ENCODE results near the gene POMGNT1. TPM values are rescaled to one million over a fixed set of nuclear protein-coding genes. Genes with fewer than 3 reads are reported as not detected.

POMGNT1 gene
- total and polyA plus RNA-seq, 10 of the 15 experiments (the other 5 are each of a cell fraction or from before 2014, with no cell fraction given) = 8.6 to 35.2 (median 29.5) TPM

DNA sequence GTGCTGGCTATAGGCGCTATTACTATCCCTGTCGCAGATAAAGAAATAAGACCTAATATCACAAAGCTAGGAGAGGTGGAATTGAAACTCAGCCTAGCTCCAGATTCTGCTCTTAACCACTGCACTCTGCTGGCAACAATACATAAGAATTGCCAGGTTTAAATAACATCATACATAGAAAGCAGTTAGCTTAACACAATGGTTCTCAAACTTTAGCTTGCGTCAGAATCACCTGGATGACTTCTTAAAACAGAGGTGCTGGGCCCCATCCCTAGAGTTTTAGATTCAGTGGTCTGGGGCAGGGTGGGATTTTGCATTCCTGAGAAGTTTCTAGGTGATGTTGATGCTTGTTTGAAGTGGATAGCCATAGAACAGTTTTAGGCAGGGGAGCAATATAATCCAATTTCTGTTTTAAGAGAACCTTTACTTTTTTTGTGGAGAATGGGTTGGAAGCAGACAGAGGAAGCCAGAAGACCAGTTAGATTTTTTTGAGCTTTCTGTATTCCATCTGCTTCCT, 1.1 kb upstream of the POMGNT1 start:
- intact Hi-C loops (cut with micrococcal nuclease; ENCODE audit: unreplicated experiment) = no loop called here
- FAIRE-seq = peak; percentile 18
- WGBS (ENCODE audit: insufficient coverage, insufficient replicate concordance, low lambda C conversion rate, missing lambda C conversion rate) = 67% methylated on average over 3 of the region's 3 CpGs

DNA sequence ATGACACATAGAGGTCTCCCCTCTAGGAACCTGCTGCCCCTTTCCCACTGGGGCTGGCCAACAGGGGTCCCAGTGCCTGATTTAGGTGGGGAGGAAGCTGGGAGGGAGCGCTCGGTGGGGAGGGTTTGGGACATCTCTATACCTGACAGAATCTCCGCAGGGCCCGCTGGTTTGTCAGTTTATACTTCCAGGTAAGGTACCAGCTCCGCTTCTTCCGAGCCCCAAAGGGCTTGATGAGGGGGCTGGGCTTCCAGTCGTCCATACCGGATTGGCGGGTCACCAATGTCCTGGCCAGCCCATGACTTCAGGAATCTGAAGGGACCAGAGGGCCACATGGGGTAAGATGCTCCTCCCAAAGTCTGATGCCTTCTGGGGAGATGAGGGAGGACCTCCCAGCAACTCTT, 672 bp downstream of the POMGNT1 start:
- Histone ChIP-seq H3K27me3 (replicated peaks in 1 of 2; ENCODE audit: control insufficient read depth in 2 of 2, insufficient read depth in 2 of 2, low read length in 1 of 2) (no peaks in the 10 kb centered on the region), H3K36me3 (ENCODE audit: control insufficient read depth in 2 of 2, insufficient read depth in 2 of 2, low read length in 1 of 2) (peaks cover 0 to 2% of the 10 kb centered on the region in 2 experiments; a peak in 2 of 4 replicates), H2AFZ (ENCODE audit: control insufficient read depth, low read depth, low read length) (peak overlapping the region; percentile 92), H4K20me1 (ENCODE audit: control insufficient read depth, insufficient read depth) (no peaks in the 10 kb centered on the region), H3K27ac (ENCODE audit: control insufficient read depth, insufficient read depth) (peak overlapping the region; percentile 59), H3K9me3 (replicated peaks; ENCODE audit: control insufficient read depth, insufficient read depth, low read length) (no peaks in the 10 kb centered on the region), H3K4me3 (peak overlapping the region; percentile 86), H3K79me2 (ENCODE audit: control insufficient read depth, insufficient read depth, low read length) (peaks cover 6% of the 10 kb centered on the region), H3K4me2 (ENCODE audit: control insufficient read depth, insufficient read depth) (peak overlapping the region; percentile 70), H3K9ac (ENCODE audit: control insufficient read depth, insufficient read depth, low read length) (peak overlapping the region; percentile 86), H3K4me1 (ENCODE audit: control insufficient read depth, insufficient read depth, low read length) (peaks cover 6% of the 10 kb centered on the region)
- ChIA-PET CTCF (interaction anchor here (2.4 to 3.9 kb wide), 2 partner anchors 15 to 26 kb away, joined by 15 to 30 read pairs; no protein-coding TSS in a partner anchor), SMC1A (ENCODE audit: uncharacterized antibody, unreplicated experiment) (interaction anchor here (1.0 kb wide), 1 partner anchor 290 kb away, joined by 4 read pairs; no protein-coding TSS in a partner anchor), RAD21 (ENCODE audit: unreplicated experiment) (interaction anchor here (1.8 to 3.0 kb wide), 2 partner anchors 14 to 161 kb away, joined by 5 to 13 read pairs; no protein-coding TSS in a partner anchor), POLR2A (interaction anchor here (0.6 to 0.7 kb wide), 2 partner anchors 894 to 1055 kb away, joined by 3 read pairs; no protein-coding TSS in a partner anchor)
- 93% methylated on average over 9 of the region's 9 CpGs for WGBS (ENCODE audit: insufficient coverage, insufficient replicate concordance, low lambda C conversion rate, missing lambda C conversion rate)
- no peak for FAIRE-seq
- no TSS peak for BruUV-seq (replicated peaks)
- intact Hi-C loops (cut with micrococcal nuclease; ENCODE audit: unreplicated experiment) = no loop called here
- in situ Hi-C loops (cut with MboI) = no loop called here
- DNase-seq (ENCODE audit: low read depth, low spot score) = no peak
- no peak for ATAC-seq
- no peak for TF ChIP-seq RCOR1 (conservative IDR thresholded peaks at IDR 0.05; ENCODE audit: low read depth, low read length)
- TF ChIP-seq, protein P1, sequence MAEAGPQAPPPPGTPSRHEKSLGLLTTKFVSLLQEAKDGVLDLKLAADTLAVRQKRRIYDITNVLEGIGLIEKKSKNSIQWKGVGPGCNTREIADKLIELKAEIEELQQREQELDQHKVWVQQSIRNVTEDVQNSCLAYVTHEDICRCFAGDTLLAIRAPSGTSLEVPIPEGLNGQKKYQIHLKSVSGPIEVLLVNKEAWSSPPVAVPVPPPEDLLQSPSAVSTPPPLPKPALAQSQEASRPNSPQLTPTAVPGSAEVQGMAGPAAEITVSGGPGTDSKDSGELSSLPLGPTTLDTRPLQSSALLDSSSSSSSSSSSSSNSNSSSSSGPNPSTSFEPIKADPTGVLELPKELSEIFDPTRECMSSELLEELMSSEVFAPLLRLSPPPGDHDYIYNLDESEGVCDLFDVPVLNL (IDR thresholded peaks at IDR 0.05; ENCODE audit: low read depth, low read length) = no peak
- TF ChIP-seq, protein P2, sequence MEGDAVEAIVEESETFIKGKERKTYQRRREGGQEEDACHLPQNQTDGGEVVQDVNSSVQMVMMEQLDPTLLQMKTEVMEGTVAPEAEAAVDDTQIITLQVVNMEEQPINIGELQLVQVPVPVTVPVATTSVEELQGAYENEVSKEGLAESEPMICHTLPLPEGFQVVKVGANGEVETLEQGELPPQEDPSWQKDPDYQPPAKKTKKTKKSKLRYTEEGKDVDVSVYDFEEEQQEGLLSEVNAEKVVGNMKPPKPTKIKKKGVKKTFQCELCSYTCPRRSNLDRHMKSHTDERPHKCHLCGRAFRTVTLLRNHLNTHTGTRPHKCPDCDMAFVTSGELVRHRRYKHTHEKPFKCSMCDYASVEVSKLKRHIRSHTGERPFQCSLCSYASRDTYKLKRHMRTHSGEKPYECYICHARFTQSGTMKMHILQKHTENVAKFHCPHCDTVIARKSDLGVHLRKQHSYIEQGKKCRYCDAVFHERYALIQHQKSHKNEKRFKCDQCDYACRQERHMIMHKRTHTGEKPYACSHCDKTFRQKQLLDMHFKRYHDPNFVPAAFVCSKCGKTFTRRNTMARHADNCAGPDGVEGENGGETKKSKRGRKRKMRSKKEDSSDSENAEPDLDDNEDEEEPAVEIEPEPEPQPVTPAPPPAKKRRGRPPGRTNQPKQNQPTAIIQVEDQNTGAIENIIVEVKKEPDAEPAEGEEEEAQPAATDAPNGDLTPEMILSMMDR (IDR thresholded peaks at IDR 0.05 in 2 of 3, conservative IDR thresholded peaks at IDR 0.05 in 1 of 3; ENCODE audit: control insufficient read depth in 2 of 3, extremely low read depth in 1 of 3, insufficient read depth in 1 of 3, low read depth in 3 of 3, low read length in 3 of 3) = no peak
- TF ChIP-seq MYC (IDR thresholded peaks at IDR 0.05; ENCODE audit: insufficient read depth, insufficient read length, insufficient replicate concordance, low read length, severe bottlenecking) = no peak
- no peak for TF ChIP-seq RB1 (IDR thresholded peaks at IDR 0.05; ENCODE audit: borderline replicate concordance)
- no peak for TF ChIP-seq SREBF1 (IDR thresholded peaks at IDR 0.05; ENCODE audit: low read length)
- no peak for TF ChIP-seq TCF7 (IDR thresholded peaks at IDR 0.05; ENCODE audit: borderline replicate concordance)
- TF ChIP-seq CHD2 (IDR thresholded peaks at IDR 0.05; ENCODE audit: borderline replicate concordance, low read depth, low read length) = no peak

More for the DNA sequence above, 1.1 kb upstream of the POMGNT1 start:
- TF ChIP-seq, protein P3, sequence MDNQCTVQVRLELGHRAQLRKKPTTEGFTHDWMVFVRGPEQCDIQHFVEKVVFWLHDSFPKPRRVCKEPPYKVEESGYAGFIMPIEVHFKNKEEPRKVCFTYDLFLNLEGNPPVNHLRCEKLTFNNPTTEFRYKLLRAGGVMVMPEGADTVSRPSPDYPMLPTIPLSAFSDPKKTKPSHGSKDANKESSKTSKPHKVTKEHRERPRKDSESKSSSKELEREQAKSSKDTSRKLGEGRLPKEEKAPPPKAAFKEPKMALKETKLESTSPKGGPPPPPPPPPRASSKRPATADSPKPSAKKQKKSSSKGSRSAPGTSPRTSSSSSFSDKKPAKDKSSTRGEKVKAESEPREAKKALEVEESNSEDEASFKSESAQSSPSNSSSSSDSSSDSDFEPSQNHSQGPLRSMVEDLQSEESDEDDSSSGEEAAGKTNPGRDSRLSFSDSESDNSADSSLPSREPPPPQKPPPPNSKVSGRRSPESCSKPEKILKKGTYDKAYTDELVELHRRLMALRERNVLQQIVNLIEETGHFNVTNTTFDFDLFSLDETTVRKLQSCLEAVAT (IDR thresholded peaks at IDR 0.05) = 0 out of 2 replicates have a peak, but pooled peaks have one; percentile 7
- TF ChIP-seq MYC (IDR thresholded peaks at IDR 0.05; ENCODE audit: insufficient read depth, insufficient read length, insufficient replicate concordance, low read length, severe bottlenecking) = no peak
- DNase-seq (ENCODE audit: low read depth, low spot score) (no peak), ATAC-seq (no peak)
- no peak overlapping the region for H2AFZ ChIP-seq (ENCODE audit: control insufficient read depth, low read depth, low read length)
- H3K4me2 ChIP-seq (ENCODE audit: control insufficient read depth, insufficient read depth) = peak overlapping the region; percentile 49
- no peaks in the 10 kb centered on the region for H4K20me1 ChIP-seq (ENCODE audit: control insufficient read depth, insufficient read depth)
- BruUV-seq (replicated peaks) = no TSS peak
- H3K4me1 ChIP-seq (ENCODE audit: control insufficient read depth, insufficient read depth, low read length) = peaks cover 9% of the 10 kb centered on the region
- RAD21 ChIA-PET (ENCODE audit: unreplicated experiment) = interaction anchor here (0.6 to 3.0 kb wide), 7 partner anchors 16 to 163 kb away, joined by 3 to 13 read pairs (median 5); no protein-coding TSS in a partner anchor
- SMC1A ChIA-PET (ENCODE audit: uncharacterized antibody, unreplicated experiment) = interaction anchor here (0.5 to 3.1 kb wide), 7 partner anchors 13 to 165 kb away, joined by 3 to 11 read pairs (median 3); no protein-coding TSS in a partner anchor
- H3K4me3 ChIP-seq = peak overlapping the region; percentile 98
- H3K27ac ChIP-seq (ENCODE audit: control insufficient read depth, insufficient read depth) = no peak overlapping the region
- CTCF ChIA-PET = interaction anchor here (0.7 to 3.9 kb wide), 5 partner anchors 16 to 134 kb away, joined by 3 to 30 read pairs (median 9); no protein-coding TSS in a partner anchor
- no peak overlapping the region for H3K9ac ChIP-seq (ENCODE audit: control insufficient read depth, insufficient read depth, low read length)
- POLR2A ChIA-PET = interaction anchor here (0.7 to 2.3 kb wide), 4 partner anchors 13 to 90 kb away, joined by 3 to 9 read pairs (median 5); partner anchors contain the start of gene RAD54L
- in situ Hi-C loops (cut with MboI) = no loop called here
- no peaks in the 10 kb centered on the region for H3K9me3 ChIP-seq (replicated peaks; ENCODE audit: control insufficient read depth, insufficient read depth, low read length)
- peaks cover 6% of the 10 kb centered on the region for H3K79me2 ChIP-seq (ENCODE audit: control insufficient read depth, insufficient read depth, low read length)
- no peaks in the 10 kb centered on the region; a peak in 1 of 4 replicates for H3K36me3 ChIP-seq (ENCODE audit: control insufficient read depth in 2 of 2, insufficient read depth in 2 of 2, low read length in 1 of 2)
- no peaks in the 10 kb centered on the region for H3K27me3 ChIP-seq (replicated peaks in 1 of 2; ENCODE audit: control insufficient read depth in 2 of 2, insufficient read depth in 2 of 2, low read length in 1 of 2)
